Esophagus squamous epithelium (tissue), 4 donors: ENCODE results near the gene COL20A1.

ENCODE experiments used
- POLR2A ChIP-seq, 4 donors: fragments of 450-650 bp; IDR thresholded peaks; one replicate each; pipeline ENCODE4 v1.6.1; 2017; ENCODE audit warnings: antibody characterized with exemption in 4 of 4, mild to moderate bottlenecking in 4 of 4, moderate library complexity in 3 of 4
- TF ChIP-seq, protein P1 (sequence below), 6 experiments: fragments of 450-650 bp in 4 of 6; fragments of 200-600 bp in 2 of 6; sonication (generic) in 2 of 6; IDR thresholded peaks; one replicate each; pipeline ENCODE4 v1.5.1; 2016 to 2019; ENCODE audit warnings: antibody characterized with exemption in 6 of 6, mild to moderate bottlenecking in 4 of 6, moderate library complexity in 4 of 6

DNA sequence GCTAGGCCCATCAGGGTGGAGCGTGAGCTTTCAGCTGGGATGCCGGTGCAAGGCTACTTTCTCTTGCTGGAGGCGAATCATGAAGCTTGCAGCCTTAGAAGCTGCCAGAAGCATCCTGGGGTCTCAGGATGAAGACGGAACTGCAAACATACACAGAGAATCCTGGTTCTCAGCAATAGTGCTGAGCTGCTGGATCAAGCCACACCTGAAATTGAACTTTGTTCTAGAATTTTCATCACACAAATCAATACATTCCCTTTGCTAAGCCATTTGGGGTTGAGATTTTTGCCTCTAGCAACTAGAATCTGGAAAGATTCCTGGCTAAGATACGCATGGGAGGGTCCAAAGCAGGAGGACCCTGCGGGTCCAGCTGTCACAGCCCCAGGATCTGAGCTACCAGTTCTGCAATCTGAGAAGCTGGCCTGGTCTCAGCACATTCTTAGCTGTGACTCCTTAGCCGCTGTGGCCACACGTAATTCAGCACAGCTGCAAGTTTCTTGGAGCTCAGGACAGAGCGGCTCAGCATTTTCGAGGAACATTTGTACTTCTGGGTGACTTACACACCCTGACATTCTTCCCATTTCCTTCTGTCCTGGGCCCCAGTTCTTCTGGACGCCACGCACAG is 27.0 kb upstream of the COL20A1 start:
- no peak for TF ChIP-seq POLR2A (IDR thresholded peaks at IDR 0.05)
- TF ChIP-seq, protein P1, sequence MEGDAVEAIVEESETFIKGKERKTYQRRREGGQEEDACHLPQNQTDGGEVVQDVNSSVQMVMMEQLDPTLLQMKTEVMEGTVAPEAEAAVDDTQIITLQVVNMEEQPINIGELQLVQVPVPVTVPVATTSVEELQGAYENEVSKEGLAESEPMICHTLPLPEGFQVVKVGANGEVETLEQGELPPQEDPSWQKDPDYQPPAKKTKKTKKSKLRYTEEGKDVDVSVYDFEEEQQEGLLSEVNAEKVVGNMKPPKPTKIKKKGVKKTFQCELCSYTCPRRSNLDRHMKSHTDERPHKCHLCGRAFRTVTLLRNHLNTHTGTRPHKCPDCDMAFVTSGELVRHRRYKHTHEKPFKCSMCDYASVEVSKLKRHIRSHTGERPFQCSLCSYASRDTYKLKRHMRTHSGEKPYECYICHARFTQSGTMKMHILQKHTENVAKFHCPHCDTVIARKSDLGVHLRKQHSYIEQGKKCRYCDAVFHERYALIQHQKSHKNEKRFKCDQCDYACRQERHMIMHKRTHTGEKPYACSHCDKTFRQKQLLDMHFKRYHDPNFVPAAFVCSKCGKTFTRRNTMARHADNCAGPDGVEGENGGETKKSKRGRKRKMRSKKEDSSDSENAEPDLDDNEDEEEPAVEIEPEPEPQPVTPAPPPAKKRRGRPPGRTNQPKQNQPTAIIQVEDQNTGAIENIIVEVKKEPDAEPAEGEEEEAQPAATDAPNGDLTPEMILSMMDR (IDR thresholded peaks at IDR 0.05): no peak
